Keratinocyte (primary cell): ENCODE measurements around the gene MACIR.

Experiments used
- EZH2 ChIP-seq: IDR thresholded peaks from one replicate; pipeline ENCODE4 v1.6.1; 2012; ENCODE audit warnings: inconsistent platforms, mild to moderate bottlenecking, low read length, moderate library complexity
- TF ChIP-seq, protein P1 (sequence below), 3 experiments: IDR thresholded peaks in 1 of 3; conservative IDR thresholded peaks in 1 of 3; optimal IDR thresholded peaks in 1 of 3; 2 replicates in 2 of 3; 3 replicates in 1 of 3; pipeline versions ENCODE3 to v1.5.1; 2011; ENCODE audit warnings: low read length in 3 of 3, mild to moderate bottlenecking in 3 of 3, moderate library complexity in 2 of 3, control low read depth in 1 of 3, inconsistent platforms in 1 of 3; ENCODE audit not compliant: insufficient read depth in 2 of 3; ENCODE audit errors: extremely low read depth in 1 of 3

DNA sequence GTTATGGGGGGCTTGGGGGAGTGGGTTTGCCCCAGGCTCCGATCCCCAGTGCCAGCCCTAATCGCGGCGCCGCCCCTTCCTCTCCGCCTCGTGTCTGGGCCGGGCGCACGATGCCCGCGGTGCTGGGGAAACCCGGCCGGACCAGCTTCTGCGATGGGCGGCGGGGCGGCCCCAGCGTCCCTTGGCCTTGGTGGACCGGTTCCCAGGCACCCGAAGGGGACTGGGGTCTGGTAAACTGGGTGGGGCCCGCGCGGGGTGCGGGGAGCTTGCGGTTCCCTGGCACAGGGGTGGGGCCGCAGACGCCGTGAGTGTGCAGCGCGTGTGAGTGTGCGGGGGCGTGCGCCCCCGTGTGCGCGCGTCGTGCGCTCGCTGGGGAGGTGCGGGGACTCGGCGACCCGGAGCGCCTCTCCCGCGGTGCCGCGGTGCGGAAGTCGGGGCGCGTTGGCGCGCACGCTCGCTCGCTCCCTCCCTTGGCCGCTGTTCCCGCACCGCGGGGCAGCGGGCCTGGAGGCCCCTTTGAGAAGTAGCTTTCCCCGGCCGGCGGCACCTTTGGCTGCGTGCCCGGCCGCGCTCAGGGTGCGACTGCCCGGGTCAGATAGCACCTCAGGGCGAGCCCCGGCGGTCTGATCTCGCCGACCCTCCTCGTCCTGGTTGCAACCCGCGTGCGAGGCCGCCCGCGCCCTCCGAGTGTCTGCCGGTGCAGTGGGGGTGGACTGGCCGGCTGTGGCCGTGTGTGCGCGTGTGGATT lies 568 bp downstream of the MACIR start:
- TF ChIP-seq EZH2 = no peak
- TF ChIP-seq, protein P1, sequence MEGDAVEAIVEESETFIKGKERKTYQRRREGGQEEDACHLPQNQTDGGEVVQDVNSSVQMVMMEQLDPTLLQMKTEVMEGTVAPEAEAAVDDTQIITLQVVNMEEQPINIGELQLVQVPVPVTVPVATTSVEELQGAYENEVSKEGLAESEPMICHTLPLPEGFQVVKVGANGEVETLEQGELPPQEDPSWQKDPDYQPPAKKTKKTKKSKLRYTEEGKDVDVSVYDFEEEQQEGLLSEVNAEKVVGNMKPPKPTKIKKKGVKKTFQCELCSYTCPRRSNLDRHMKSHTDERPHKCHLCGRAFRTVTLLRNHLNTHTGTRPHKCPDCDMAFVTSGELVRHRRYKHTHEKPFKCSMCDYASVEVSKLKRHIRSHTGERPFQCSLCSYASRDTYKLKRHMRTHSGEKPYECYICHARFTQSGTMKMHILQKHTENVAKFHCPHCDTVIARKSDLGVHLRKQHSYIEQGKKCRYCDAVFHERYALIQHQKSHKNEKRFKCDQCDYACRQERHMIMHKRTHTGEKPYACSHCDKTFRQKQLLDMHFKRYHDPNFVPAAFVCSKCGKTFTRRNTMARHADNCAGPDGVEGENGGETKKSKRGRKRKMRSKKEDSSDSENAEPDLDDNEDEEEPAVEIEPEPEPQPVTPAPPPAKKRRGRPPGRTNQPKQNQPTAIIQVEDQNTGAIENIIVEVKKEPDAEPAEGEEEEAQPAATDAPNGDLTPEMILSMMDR (optimal IDR thresholded peaks at IDR 0.05 in 1 of 3, IDR thresholded peaks at IDR 0.05 in 1 of 3, conservative IDR thresholded peaks at IDR 0.05 in 1 of 3; ENCODE audit: extremely low read depth in 1 of 3, insufficient read depth in 2 of 3, low read length in 3 of 3) = no peak
